NT2/D1 (cell line): Measurements from ENCODE around the gene GEMIN7.

ENCODE experiments used
- SUZ12 ChIP-seq: IDR thresholded peaks from 2 replicates; pipeline ENCODE4 v1.6.1; 2011; ENCODE audit not compliant: insufficient read length, insufficient read depth; ENCODE audit errors: extremely low read depth
- YY1 ChIP-seq: IDR thresholded peaks from 2 replicates; pipeline ENCODE4 v1.6.1; 2011; ENCODE audit not compliant: insufficient read length, insufficient read depth
- ZNF274 ChIP-seq: IDR thresholded peaks from 2 replicates; pipeline ENCODE4 v1.6.1; 2011; ENCODE audit warnings: mild to moderate bottlenecking, low read depth, low read length

DNA sequence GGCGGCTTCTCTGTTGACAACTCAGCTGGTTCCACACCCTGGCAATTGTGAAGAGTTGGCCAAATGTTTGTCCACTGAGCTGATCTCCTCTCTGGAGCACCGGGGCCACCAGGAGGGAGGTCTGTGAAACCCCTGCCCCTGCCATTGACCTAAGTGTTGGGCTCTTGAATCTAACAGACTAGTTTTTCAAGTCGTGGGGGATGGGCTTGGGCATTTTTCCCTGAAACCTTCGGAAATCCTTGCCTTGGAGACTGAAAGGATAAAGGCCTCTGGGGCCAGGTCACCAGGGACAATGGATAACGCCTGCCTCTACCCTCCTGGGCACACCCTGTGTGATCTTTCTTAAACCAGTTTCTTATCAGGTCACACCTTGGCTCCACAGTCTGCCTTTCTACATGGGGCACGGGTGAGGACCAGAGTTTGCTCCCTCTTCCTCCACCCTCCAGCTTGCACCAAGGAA, 881 bp downstream of the GEMIN7 start:
- TF ChIP-seq ZNF274 (no peak), SUZ12 (no peak), YY1 (no peak)
